GM19395 (cell line): ENCODE measurements around the gene STXBP6.
"Not testable (repeated sequence)": the region's sequence is repeated elsewhere in the genome, so short reads cannot be mapped to it uniquely, and the experiment has no call there.

Experiments
- ATAC-seq: cut with Tn5 transposase; IDR thresholded peaks from one replicate; pipeline ENCODE4 v1.9.1; 2021; ENCODE audit warnings: mild to moderate bottlenecking, moderate library complexity; ENCODE audit not compliant: unreplicated experiment

The STXBP6 gene

DNA sequence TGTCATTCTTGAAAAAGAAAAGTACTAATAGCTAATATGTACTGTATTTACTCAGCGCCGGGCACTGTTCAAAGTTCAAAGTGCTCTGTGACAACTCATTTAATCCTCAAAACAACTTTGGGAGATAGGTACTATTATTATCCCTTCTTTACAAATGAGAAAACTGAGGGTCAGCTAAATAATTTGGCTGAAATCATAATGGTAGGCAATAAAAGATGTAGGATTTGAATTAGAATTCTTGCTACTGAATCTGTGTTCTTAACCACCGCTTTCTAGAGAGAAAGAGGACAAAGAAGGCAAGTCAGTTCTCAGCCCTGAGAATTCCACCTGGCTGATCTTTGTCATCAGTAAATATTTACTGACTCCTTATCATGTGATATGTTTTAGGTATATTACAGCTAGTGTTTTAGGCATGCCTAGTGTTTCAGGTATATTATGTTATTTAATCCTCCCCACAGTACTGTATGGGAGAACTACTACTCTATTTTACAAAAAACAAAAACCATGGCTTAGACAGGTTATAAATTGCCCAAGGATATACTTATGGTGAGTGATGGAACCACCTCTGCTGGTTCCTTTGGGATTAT, 210.2 kb downstream of the STXBP6 start:
- no peak for ATAC-seq

DNA sequence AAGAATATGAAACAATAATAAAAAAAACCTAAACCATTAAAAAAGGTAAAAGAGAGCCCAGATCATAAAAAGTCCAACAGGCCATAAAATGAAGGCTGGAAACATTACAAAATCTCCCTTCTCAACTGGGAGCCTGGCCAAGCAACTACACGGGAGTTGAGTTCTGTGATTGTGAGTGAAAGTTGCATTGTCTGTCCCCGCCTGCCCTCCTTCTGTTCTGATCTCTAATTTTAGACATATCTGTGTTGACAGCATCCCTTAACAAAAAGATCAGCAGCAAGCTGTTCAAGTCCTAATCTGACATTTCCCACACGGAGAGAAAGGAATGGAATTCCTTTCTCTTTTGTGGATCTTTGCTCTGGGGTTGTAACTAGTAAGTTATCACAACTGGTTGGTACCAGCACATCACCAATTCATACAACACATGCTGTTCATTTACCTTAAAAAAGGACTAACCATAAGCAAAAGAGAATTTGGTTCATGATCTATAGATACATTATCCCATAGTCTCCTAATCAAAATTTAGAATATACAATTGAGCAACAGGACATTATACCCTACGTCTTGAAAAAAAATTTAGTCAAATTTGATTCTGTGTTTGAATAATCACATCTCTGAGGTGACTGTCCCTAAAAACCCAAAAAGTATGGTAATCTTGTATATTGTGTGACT, 210.9 kb downstream of the STXBP6 start:
- ATAC-seq: no peak

DNA sequence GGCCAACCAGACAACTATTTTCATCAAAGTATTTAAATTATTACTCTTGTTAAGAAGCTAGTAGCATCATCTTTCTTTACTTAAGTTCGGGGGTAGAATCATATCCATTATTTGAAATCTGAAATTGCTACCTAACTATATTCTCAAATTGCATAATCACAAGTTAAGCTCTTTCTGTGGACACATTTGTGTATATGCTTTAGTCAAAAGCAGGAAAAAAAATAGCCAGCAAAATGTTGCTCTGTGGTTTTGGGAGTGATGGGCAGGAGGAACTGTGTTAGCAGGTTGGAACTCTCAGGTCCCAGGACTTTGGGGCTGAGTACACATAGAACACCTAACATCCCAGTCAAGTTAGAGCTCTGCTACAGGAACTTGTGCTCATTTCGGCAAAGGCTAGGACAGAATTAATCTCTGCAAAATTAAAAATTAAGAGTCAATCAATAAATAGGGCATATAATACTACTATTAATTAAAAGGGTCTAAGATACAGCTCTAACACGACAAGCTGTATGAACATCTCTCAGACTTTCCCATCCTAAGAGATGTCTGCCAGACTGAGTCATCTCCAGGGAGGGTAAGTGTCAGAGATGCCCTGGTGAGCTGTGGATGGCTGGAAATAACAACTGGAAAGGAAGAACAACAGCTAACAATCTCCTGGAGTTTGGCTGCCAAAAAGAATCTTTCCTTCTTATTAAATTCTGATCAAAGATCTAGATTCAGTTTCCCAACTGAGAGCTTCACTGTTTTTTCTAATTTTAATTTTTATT, 212.5 kb downstream of the STXBP6 start:
- no peak for ATAC-seq

DNA sequence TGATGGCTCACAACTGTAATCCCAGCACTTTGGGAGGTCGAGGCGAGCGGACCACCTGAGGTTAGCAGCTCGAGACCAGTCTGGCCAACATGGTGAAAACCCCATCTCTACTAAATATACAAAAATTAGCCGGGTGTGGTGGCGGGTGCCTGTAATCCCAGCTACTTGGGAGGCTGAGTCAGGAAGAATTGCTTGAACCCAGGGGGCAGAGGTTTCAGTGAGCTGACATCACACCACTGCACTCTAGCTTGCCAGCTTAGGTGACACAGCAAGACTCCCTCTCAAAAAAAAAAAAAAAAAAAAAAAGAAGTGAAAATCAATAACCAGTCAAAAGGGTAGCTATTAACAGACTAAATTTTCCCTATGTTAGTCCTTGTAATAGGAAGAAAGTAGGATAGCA, 213.6 kb downstream of the STXBP6 start:
- not testable (repeated sequence) for ATAC-seq

DNA sequence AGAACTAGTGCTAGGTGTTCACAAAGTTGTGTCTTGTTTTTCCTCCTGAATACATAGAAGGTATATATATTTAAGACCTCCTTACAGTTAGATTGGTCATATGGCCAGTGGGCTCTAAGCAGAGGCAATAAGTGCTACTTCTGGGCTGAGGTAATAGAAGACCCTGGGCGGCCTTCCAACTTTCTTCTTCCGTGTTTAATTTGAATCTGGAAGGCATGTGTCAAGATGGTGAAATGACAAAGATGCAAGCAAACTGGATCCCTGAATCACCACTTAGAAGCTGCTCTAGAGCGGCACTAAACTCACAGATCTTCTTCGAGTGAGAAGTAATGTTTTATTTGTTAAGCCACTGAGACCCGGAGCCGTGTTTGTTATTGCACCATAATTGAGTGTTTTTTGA, 215.0 kb downstream of the STXBP6 start:
- ATAC-seq: no peak

DNA sequence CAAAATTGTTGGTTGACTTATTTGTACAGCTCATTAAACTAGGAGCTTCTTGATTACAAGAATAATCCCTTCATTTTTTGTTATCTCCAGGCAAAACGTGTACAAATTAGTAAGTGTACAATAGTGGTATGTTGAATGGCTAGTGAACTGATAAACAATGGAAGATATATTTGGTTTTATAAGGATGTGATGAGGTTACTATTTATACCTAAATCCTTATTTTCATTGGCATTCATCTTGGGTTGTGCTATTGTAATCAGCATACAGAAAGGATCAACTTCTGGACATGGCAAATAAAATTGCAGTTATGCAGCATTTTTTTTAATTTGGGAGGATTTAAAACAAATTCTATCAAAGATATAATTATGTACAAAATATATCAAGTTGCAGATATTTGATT, 216.6 kb downstream of the STXBP6 start:
- ATAC-seq: no peak

DNA sequence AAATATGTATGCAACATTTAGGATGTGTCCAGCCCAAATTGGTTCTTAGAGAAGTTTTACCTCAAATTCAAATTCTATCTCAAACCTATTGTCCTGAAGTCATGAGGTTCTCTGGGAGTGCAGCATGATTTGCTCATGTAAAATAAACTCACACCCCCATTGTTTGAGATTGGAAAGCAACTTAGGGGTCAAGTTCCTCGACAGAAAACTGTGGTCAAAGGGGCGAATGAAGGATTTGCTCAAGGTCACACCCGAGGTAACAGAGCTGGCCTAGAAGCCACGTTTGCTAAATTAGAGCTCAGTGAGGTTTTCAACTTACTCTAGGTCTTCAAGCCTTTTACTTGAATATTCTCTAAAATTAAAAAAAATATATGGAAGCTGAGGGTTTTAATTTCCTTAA, 218.3 kb downstream of the STXBP6 start:
- ATAC-seq: no peak

DNA sequence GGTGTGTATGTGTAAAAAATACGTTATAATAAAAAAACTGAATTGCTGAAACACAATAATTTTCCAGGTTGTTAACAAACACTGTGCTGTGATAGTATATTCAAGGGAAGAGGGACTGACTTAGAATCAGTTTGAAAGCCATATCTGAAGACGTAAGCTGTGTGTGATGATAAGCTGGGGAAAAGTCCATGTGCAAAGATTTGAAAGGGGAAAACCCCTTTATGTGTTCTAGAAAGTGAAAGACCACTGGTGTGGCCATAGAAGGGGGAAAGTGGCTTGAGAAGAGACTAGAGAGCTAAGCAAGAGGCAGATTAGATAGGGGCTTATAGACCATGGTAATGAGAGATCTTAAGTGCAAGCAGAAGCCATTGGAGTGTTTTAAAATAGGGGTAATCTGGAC, 220.1 kb downstream of the STXBP6 start:
- ATAC-seq: no peak

DNA sequence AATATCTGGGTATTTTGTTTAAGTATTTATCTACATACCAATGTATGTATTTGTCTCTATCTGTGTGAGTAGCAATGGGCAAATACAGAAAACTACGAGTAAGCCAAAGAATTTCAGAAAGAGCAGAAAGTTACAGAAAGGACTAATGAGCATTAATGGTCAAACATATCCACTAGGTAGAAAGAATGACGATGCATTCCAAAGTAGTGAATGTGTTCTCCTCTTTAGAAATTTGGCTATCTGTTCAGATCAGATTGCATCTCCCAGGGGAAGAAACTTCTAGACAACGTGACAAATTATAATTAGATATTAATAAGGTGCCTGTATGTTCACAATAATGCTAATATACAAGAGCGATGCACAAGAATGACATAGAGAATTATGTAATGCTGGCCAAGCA, 221.5 kb downstream of the STXBP6 start:
- ATAC-seq: no peak

DNA sequence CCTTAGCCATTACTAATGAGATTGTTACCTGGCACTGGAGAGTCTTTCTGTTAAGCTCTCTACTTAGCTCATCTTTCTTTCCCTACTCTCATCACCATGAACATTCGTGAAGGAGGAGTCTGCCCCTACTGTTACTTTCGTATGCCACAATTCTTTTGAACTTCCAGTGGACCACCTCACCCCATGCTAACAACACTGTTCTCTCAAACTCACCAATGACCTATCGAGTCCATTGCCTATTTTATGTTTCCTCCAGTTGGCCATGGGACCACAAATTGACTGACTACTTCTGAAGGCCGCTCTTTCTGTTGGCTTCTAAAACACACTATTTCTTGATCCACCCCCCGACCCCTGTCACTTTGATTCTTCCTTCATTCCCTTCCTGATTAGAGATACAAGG, 223.6 kb downstream of the STXBP6 start:
- no peak for ATAC-seq

DNA sequence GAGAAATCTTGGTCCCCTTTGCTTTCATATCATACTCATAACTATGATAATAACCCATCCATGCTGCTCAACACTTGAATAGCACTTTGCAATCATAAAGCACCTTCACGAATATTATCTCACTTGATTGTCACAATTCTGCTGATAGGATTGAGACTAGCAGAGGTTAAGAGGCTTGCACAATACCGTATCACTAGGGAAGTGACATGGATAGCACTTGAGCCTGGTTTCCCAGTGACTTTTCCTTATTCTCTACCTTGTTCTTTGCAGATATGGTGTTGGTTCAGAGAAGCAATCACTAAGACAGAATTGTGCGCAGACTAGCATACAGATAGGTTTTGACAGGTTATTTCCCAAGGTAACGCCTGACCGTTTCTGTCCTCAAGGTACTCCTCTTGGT, 229.3 kb downstream of the STXBP6 start:
- no peak for ATAC-seq

DNA sequence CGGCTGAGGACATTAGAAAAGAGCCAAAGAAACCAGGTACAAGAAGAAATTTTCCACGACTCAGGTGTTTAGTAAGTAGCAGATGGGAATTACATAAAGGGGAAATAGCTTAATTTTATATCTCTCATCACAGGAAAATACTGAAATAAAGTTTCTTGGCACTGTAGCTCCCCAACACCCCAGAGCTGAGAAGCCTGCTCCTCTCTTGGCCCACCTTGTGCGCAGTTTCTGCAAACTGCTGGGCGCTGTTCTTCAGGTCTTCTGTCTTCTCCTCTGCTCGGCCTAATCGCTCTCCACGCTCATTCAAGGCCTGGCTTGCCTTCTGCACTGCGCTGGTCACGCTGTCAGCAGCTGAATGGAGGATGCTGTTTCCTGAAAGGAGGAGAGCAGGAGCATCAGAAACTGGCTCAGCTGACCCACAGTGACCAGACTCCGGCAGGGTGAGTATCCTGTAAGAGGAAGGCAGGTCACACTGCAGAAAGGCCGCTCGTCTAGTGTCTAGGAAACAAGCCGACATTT, 231.1 kb downstream of the STXBP6 start:
- no peak for ATAC-seq

DNA sequence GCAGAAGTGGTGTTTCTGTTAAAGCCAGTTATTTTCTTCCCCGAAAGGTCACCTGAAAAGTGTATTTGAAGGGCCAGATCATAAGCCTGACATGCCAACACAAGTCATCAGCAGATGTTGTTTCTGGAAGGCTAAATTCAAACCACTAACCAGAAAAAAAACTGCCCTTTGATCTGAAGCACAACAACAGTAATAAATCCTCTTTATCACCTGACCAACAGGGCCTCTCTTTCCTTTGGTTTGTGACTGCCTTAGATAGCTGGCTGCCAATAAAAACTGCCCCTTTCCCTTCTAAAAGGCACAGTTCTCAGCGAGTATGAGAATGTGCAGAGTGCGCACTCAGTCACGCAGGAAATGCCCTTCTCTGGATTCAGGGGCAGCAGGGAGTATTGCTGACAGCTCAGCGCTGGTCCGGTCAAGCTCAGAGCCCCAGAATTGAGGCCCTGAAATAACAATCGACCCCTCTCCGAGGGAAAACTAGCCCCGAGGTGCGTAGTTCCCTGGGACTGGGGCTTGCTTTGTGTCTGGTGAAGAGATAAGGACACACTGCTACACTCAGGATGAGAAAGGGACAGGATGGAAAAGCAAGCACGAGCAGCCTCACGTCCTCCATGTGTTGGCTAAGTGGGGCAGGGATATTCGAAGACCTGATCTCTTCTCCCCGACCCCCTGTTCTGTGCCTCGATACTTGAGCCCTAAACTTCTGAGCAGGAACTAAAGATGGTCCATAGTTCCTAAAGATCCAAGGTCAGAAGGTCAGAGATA, 231.7 kb downstream of the STXBP6 start:
- ATAC-seq: no peak

DNA sequence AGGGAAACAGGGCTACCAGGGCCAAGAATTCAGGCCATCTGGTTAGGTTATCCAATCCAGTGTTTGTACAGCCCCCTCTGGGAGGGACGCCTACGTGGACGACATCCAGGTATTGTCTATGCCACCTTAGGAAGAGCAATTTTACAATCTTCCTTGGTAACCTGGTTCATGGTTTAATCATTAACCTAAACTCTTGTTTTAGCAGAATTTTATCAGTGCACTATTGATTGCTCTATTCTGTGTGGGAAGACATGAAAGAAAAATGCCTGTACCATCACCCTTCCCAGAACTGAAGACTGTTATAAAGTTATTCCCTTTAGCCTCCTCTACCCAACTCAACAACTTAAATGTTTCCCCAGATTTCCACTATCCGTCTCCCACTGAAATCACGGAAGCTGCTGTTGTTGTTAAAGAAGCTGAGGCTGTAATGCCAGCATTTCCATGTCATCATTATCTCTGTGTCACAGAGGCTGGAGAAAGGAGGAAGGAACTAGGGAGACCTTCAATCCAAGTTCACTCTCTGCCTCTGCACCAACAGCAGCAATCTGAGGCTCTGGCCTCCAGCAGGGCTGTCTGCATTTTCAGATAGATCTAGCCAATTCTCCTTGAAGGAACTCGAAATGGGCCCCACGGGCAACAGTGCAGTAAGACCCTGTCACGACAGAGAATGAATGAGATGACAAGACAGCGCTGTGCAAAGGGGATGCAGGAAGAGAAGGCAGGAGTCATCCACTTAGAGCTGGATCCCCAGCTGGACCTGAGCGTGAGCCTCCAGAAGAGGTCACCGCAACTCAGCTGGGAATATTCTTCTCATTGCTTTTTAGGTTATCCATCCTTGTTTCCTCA, 232.5 kb downstream of the STXBP6 start:
- ATAC-seq: no peak

DNA sequence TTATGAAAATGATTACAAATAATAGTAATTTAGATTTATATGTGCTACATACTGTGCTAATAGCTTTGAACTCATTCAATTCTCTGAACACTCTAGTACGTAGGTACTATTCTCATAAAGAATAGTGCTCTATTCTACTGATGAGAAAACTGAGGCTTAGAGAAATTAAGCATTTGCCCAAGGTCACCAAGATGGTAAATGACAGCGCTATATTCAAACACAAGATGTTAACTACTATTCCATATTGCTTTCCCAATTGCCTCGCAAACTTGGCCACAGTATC, 233.1 kb downstream of the STXBP6 start:
- ATAC-seq: no peak

DNA sequence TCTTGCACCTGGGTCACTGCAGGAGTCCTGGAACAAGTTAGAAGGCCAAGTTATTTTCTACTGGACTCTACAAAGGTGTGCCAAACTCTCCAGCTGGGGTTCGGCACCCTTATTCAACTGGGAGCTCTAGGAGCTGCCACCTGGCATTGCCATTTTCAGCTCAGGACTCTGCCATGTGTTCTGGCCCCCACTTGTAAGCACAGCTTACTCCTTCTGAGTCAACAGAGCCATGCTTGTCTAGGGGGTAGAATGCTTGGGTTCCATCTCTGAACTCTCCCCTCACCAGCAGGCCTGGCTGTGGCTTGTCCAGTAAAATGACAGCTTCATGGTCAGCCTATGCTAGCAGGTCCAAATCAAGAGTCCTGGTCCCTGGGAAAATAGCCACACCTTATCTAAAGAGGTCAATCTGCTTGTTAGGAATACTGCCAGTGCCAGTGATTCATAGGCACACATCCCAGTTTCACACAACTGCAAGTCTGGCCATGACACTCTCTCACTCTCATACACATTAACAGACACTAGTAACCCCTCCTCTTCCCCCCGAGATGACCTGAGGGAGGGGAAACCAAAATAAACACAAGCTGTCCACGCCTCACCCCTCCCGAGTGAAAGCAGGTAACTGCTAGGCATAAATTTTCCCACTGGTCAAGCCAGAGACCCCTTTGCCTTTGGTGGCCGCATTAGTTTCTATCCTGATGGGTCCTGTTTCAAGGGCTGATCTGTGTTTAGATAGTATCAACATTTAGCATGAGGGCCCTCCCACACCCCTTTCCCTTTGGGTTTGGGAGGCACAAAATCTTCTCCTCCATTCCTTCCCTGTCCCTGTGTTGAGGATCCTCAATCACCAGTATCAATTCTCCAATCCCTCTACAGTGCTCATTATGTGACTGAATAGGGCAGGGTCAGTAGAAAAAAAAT, 233.7 kb downstream of the STXBP6 start:
- ATAC-seq: no peak

DNA sequence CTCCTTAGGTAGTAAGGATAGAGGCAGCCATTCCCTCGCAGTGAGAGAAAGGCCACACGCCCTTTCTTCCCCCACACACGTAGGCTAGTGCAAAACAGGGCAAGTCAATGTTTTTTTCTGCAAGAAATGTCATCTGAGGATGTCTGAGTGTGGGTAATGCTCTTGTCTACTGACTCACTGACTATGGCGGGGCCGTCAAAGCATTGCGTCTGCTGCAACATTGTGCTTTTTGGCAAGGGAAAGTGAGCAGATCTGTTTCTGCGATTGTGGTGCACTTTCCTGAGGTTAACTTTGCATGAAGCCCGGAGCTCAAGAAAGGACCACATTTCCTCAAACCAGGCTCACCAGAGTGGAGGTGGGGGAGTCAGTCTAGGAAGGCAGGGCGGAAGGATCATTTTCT, 234.4 kb downstream of the STXBP6 start:
- no peak for ATAC-seq

DNA sequence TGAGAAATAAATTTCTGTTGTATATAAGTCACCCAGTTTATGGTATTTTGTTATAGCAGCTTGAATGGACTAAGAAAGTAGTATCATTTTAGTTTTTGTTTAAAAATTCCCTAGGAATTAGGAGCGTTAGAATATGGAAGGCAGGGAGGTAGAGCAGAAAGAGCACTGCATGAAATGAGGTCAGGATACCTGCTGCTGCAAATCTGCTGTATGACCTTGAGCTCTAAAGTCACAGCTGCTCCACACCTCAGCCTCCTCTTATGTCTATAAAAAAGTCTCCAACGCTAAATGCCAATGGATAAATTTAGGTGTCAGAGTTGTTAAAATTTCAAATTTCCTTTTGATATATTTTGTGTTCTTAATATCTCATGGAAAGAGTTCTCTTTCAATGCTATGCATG, 235.0 kb downstream of the STXBP6 start:
- ATAC-seq: no peak

DNA sequence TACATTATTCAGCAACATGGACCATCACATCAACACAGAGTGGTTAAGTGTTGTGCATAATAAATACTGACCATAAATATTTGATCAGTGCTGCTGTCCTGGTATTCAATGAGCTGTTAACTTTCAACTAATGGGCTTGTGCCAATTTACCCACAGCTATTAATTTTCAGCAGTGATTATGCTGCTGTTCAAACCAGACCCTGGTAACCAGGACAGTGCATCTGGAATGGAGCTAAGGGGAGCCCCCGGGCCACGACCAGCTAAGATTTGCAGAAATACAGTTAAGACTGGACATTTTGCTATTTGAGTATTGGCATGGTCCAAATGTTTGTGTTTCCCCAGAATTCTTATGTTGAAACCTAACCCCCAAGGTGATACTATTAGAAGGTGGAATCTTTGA, 235.6 kb downstream of the STXBP6 start:
- no peak for ATAC-seq

DNA sequence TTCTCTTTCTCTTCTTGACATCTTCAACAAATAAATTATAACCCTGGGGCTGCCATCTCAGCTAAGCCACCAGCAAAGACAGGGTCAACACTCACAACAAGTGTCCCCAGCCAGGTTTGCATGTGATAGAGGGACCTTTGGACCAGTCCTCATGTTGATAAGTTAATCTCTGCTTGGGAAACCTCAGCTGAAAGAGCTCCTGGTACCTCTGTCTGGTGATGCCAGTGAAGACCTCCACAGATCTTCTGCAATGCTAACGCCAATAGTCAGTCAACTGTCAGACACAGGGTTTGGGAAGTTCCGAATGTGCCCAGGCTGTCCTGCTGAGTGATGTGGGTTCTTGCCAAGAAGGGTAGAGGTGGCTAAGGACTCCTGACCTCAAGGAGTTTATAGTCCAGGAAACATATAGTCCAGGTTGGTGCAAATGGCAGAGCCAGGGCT, 236.1 kb downstream of the STXBP6 start:
- no peak for ATAC-seq
